MCF 10A (cell line): ENCODE results near the gene TMEM200A. TPM values are rescaled to one million over a fixed set of nuclear protein-coding genes. Genes with fewer than 3 reads are reported as not detected.

Source experiments
- BruUV-seq: library from RNA; stranded (reverse); fragments of 400-500 nt; replicated peaks from 2 replicates; lab custom pipeline; 2021; lab: Mats Ljungman, UMichigan
- CTCF ChIA-PET: fragments of 300-600 bp; sonication (Branson Sonifier 250); formaldehyde crosslinking; extraction: SDS; loops from one replicate; lab custom pipeline; 2021; ENCODE audit warnings: antibody characterized with exemption, inconsistent platforms; lab: Yijun Ruan, JAX
- POLR2A ChIA-PET: fragments of 300-600, 350-650 bp; sonication (Branson Sonifier 250); formaldehyde crosslinking; extraction: SDS; loops from one replicate; lab custom pipeline; 2020; ENCODE audit warnings: antibody characterized with exemption, inconsistent platforms; lab: Yijun Ruan, JAX
- DNase-seq: peaks from one replicate; pipeline ENCODE4 v3.0.0-alpha.2; 2018; ENCODE audit not compliant: unreplicated experiment
- H3K27ac Mint-ChIP-seq: one replicate; pipeline ENCODE4 v1.8.0; 2022; ENCODE audit warnings: mild to moderate bottlenecking, low read depth, mixed read lengths; ENCODE audit not compliant: unreplicated experiment
- H3K27me3 Mint-ChIP-seq: one replicate; pipeline ENCODE4 v1.8.0; 2022; ENCODE audit warnings: mixed read lengths; ENCODE audit not compliant: insufficient read depth, unreplicated experiment
- H3K36me3 Mint-ChIP-seq: one replicate; pipeline ENCODE4 v1.8.0; 2022; ENCODE audit warnings: mild to moderate bottlenecking, moderate library complexity, mixed read lengths; ENCODE audit not compliant: insufficient read depth, unreplicated experiment
- H3K4me1 Mint-ChIP-seq: one replicate; pipeline ENCODE4 v1.8.0; 2022; ENCODE audit warnings: mixed read lengths; ENCODE audit not compliant: insufficient read depth, unreplicated experiment
- H3K4me3 Mint-ChIP-seq: one replicate; pipeline ENCODE4 v1.8.0; 2022; ENCODE audit warnings: mild to moderate bottlenecking, moderate library complexity, mixed read lengths; ENCODE audit not compliant: unreplicated experiment
- H3K9me3 Mint-ChIP-seq: one replicate; pipeline ENCODE4 v1.8.0; 2022; ENCODE audit warnings: mixed read lengths; ENCODE audit not compliant: unreplicated experiment
- intact Hi-C: fragments of 100-400 bp; cut with micrococcal nuclease; formaldehyde crosslinking; loops from 2 replicates; pipeline ENCODE4 v1.14.1; 2022
- total RNA-seq: library from RNA; stranded (reverse); gene quantifications from 2 replicates; pipeline ENCODE4 v1.2.3, GENCODE V29; 2022
- TF ChIP-seq, protein P1 (sequence below): fragments of 200-600 bp; IDR thresholded peaks from one replicate; pipeline ENCODE4 v1.8.0; 2022; ENCODE audit warnings: antibody characterized with exemption, mild to moderate bottlenecking; ENCODE audit not compliant: unreplicated experiment

The TMEM200A gene
- total RNA-seq, 1 experiment from 2014 or later, result not detected

GRCh38 chr6:130447374-130447773 lies 81.6 kb downstream of the TMEM200A start:
- intact Hi-C loops, result no loop called here
- BruUV-seq, result no TSS peak
- Mint-ChIP-seq H3K27me3 (no peaks in the 10 kb centered on the region), H3K27ac (no peak overlapping the region), H3K4me1 (peaks cover 6% of the 10 kb centered on the region), H3K9me3 (peaks cover 10% of the 10 kb centered on the region), H3K4me3 (no peak overlapping the region), H3K36me3 (no peaks in the 10 kb centered on the region)
- POLR2A ChIA-PET, result no interaction called here
- CTCF ChIA-PET, result no interaction called here
- DNase-seq, result no peak
- TF ChIP-seq, protein P1, sequence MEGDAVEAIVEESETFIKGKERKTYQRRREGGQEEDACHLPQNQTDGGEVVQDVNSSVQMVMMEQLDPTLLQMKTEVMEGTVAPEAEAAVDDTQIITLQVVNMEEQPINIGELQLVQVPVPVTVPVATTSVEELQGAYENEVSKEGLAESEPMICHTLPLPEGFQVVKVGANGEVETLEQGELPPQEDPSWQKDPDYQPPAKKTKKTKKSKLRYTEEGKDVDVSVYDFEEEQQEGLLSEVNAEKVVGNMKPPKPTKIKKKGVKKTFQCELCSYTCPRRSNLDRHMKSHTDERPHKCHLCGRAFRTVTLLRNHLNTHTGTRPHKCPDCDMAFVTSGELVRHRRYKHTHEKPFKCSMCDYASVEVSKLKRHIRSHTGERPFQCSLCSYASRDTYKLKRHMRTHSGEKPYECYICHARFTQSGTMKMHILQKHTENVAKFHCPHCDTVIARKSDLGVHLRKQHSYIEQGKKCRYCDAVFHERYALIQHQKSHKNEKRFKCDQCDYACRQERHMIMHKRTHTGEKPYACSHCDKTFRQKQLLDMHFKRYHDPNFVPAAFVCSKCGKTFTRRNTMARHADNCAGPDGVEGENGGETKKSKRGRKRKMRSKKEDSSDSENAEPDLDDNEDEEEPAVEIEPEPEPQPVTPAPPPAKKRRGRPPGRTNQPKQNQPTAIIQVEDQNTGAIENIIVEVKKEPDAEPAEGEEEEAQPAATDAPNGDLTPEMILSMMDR, result no peak

DNA sequence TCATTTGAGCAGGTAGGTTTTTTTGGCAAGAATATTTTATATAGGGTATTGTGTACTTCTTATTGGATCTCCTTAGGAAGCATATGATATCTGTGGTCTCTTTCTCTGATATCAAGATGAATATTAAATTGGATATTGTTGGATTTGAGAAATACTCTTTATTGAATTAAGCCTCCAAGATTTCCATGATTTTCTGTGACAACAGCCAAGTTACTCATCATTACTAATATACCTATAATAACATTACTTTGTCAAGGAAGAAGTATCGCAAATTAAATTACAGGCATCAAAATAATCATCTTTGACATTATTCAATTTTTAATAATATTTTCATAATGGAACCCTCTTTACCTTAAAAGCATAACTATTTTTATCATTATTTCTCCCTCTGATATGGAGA lies 86.5 kb downstream of the TMEM200A start:
- CTCF ChIA-PET, result no interaction called here
- BruUV-seq, result no TSS peak
- Mint-ChIP-seq H3K27me3 (no peaks in the 10 kb centered on the region), H3K36me3 (no peaks in the 10 kb centered on the region), H3K4me1 (peaks cover under 1% of the 10 kb centered on the region), H3K27ac (no peak overlapping the region), H3K9me3 (peaks cover 10% of the 10 kb centered on the region), H3K4me3 (no peak overlapping the region)
- POLR2A ChIA-PET, result no interaction called here
- no peak for DNase-seq
- intact Hi-C loops, result no loop called here
- TF ChIP-seq, protein P1, result no peak

DNA sequence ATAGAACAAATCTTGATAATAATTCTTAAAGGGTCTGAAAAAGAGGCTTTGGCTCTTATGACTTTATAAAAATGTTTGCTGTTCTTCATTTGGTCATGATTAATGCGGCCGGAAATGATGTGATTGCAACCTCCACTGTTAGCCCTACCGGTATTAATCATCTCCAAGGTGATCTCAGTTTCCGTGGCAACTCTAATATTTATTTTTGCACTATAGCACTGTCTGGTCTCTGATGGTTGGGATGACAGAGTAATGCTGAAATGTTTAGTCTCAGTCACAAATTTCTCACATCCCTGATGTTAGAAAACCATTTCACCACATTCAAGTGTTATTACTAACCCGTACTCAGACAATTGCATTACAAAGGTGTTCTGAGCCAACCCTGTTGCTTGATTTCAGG lies 87.4 kb downstream of the TMEM200A start:
- Mint-ChIP-seq H3K36me3 (no peaks in the 10 kb centered on the region), H3K27ac (no peak overlapping the region), H3K27me3 (no peaks in the 10 kb centered on the region), H3K4me1 (no peaks in the 10 kb centered on the region), H3K9me3 (peaks cover 10% of the 10 kb centered on the region), H3K4me3 (no peak overlapping the region)
- no TSS peak for BruUV-seq
- CTCF ChIA-PET, result no interaction called here
- TF ChIP-seq, protein P1, result no peak
- intact Hi-C loops, result no loop called here
- POLR2A ChIA-PET, result no interaction called here
- peak; percentile 25 for DNase-seq

- Mint-ChIP-seq H3K36me3 (no peaks in the 10 kb centered on the region), H3K27ac (no peak overlapping the region), H3K4me3 (no peak overlapping the region), H3K4me1 (no peaks in the 10 kb centered on the region), H3K9me3 (no peaks in the 10 kb centered on the region), H3K27me3 (peaks cover 15% of the 10 kb centered on the region)
- DNase-seq, result no peak
- BruUV-seq, result no TSS peak
- ChIA-PET POLR2A (no interaction called here), CTCF (no interaction called here)
- intact Hi-C loops, result no loop called here
- TF ChIP-seq, protein P1, result no peak
Observed at GRCh38 chr6:130457605-130458004, 91.8 kb downstream of the TMEM200A start.
